Middle frontal gyrus (tissue), 1 donor: ENCODE data around the gene DCANP1.
A peak's percentile ranks its signal among the peaks of the same experiment; 100 is the strongest.

Source experiments
- DNase-seq: peaks from one replicate; pipeline ENCODE4 v3.0.0-alpha.2; 2015; ENCODE audit warnings: low spot score; ENCODE audit errors: extremely low spot score

DCANP1 gene

DNA sequence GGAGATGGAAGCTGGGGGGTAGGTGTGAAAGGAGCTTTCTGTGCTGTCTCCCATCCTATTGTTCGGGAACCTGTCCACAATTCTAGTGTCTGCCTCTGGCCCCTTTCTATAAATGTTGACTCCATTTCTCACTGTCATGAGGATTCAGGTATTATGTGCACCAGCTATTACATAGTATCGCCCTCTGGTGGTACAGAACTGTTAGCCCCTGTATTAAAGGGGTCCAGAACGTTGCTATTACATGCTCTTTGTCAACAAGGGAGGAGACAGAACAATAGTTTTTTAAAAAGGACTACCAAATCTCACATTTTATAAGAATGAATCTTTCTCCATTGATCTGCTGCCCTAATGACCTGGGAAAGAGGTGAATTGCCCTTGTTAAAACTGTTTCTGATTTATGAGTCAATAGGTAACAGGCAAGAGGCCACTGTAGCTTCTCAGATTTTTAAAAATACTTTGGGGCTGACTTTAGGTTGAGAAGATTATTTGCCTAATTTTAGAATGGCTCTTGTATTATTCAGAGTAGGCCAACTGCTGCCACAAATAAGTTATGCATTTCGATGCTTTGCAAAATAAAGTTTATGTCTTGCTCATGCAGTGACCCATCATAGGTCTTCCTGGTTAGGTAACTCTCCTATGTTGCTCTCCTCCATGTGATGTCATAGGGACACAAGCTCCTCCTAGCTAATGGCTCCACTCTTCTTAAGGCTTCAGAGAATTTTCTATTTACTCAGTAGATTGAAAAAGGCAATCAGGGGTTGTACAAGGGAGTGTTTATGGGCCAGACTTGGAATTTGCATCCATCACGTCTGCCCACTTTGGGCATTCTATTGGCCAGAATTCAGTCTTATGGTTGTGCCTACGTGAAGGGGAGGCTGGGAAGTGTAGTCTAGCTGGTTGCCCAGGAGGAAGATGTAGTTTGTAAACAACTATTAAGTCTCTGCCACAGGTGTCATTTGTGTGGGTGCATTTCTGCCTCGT, 20.8 kb downstream of the DCANP1 start:
- no peak for DNase-seq

- DNase-seq, result no peak
These were observed 21.5 kb downstream of the DCANP1 start for GRCh38 chr5:135425641-135426040.

DNA sequence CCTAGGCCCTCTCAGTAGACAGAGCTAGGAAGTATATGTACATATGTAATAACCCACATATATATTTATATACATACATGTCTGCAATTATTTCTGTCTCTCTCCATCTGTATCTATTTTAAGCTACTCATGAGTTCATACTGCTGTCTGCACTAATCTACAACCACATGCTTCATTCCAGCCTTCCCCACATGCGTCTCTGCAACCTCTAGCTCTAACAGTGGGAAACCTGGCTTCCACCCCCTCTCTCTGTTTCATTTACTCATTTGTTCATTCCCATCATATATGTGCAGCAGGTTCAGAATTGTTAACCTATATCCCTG, 23.3 kb downstream of the DCANP1 start:
- no peak for DNase-seq

DNA sequence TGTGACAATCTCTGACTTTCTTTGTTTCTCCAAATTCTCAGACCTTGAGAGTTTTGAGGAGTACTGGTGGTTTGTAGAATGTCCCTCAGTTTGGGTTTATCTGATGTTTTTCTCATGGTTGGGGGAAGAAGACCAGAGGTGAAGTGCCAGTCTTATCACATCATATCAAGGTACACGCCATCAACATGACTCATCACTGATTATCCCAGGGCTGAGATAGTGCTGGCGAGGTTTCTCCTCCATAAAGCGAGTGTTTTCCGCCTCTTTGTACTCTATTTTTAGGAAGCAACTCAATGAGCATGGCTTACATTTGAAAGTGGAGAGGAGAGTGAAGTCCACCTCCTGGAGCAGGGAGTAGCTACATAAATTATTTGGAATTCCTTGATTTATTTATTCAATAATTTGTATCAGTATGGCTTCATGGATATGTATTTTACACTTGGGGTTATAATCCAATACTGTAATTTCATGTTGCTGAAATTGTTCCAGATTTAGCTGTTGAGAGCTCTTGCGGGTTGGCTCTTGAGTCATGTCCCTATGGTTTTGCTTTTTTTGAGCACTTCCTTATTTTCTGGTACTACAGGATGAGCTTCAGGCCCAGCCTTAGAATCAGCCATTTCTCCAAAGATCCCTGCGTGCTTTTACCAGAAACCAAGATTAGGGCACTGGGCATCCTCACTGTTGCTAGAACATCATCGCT, 23.9 kb downstream of the DCANP1 start:
- DNase-seq, result no peak

- DNase-seq, result no peak
These were observed 24.7 kb downstream of the DCANP1 start for GRCh38 chr5:135422419-135422818.

DNA sequence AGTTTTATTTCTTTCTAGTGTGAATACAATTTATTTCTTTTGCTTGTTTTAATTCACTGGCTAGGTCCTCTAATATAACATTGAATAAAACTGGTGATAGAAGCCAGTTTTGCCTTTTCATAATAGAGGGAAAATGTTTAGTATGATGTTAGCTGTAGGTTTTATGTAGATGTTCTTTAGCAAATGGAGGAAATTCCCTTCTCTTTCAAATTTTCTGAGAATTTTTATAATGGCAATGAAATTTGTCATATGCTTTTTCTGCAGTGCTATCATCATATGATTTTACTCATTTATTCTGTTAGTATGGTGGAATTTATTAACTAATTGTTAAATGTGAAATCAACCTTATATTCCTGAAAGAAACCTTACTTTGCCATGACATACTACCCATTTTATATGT, 30.1 kb downstream of the DCANP1 start:
- DNase-seq, result no peak

DNA sequence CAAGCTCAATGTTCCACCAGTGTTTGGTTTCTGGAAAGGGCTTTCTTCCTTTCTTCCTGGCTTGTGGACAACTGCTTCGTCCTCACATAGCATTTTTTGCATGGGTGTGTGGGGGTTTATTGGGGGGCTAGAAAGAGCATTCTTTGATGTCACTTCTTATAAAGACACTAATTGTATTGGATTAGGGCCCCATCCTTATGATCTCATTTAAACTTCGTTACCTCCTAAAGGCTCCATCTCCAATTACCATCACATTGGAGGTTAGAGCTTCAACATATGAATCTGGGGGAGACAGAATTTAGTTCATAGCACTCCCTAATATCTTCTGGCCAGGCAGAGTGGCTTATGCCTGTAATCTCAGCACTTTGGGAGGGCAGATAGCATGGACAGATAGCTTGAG, 42.1 kb downstream of the DCANP1 start:
- DNase-seq, result no peak

- no peak for DNase-seq
These were observed 45.1 kb downstream of the DCANP1 start for GRCh38 chr5:135402031-135402430.

DNA sequence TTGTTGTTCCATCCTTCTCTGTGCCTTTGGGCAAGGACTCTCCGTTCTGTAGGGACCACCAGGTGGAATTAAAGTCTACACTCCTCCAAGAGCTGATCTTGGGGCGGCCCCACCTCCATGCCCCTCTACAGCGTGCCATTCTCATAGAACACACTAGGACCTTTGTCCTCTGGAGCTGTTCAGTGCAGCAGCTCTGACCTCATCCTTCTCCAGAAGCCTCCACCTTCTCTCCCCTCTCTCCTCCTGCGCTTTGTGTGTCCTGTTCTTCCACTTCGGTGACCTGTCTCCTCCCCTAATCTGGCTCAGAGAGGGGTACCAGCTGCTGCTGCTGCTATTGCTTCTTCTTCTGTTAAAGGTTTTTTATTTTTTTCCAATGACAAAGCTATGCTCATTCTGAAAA, 46.3 kb downstream of the DCANP1 start:
- no peak for DNase-seq

DNA sequence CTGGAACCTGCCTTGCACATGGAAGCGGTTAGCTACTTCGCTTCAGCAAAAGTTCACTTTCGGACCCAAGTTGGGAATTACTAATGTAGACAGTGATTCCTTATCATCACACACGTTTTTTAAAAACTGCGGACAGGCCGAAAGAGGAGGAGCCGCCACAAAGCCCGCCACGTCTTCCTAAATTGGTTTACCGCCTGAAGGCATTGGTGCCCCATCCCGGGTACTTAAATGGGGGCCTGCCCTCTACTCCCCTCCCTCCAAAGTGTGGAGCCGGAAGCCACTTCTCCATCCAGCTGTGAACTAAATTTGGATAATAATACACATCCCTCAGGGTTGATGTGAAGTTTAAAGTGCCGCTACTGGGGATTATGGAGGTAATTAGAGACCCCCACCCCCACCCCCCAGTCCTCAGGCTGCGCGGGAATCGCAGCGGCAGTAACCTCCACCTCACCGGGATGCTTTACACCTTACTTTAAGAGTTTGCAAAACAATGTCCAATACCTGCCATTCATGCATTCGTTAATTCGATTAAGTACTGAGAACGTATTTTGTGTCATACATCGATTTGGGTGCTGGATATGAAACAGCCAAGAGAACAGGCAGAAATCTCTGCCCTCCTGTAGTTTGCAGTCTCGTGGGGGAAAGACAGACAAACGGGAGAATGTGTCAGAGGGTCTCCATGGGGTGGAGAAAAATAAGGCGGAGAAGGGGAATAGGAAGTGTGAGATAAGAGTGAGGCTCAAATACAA, 47.2 kb downstream of the DCANP1 start:
- DNase-seq, result no peak

DNA sequence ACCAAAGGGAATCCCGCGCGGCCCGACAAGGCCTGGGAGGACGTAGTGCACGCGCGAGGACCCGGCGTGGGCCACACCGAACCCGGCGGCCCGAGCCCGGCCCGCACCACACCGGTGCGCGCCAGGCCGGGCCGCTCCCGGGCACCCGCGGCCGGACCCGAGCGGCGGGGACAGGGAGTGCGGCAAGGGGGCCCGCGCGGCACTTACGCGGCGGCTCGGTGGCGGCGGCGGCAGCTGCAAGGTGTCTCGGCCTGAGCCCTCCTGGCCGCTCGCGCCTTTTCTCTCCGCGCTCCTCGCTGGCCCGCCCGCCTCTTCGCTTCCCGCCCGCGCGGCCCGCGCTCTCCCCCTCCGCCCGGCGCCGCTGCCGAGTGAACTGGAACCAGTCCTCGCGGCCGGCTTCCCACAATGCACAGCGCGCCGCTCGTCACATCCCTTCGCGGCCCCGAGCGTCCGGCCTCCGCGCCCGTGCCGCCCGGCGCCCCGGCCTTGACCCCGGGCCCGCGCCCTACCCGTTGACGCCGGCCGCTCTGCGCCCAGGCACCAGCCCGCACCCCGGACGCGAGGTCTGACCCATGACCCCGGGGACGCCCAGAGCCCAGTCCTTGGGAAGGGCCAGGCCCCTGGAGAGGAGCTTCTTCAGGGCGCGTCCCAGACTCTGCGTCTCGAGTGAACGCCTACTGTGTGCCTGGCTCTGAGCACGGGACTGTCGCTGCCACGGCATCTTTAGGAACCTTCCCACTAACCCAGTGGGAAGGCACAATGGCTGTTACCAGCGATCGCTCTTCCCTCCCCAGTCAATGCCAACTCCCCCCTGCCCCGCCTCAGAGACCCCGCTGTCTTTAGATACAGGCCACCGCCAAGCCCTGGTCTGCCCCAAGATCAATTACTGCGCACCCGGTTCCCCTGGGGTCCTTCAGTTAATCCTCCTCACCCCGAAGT, 48.0 kb downstream of the DCANP1 start, which contains the start of gene MACROH2A1:
TSS of gene MACROH2A1 (minus strand) at position 377 of the 939 bp plus-strand sequence. CDS start 10,138 bp downstream, outside the sequence.
- peak; percentile 83 for DNase-seq

DNA sequence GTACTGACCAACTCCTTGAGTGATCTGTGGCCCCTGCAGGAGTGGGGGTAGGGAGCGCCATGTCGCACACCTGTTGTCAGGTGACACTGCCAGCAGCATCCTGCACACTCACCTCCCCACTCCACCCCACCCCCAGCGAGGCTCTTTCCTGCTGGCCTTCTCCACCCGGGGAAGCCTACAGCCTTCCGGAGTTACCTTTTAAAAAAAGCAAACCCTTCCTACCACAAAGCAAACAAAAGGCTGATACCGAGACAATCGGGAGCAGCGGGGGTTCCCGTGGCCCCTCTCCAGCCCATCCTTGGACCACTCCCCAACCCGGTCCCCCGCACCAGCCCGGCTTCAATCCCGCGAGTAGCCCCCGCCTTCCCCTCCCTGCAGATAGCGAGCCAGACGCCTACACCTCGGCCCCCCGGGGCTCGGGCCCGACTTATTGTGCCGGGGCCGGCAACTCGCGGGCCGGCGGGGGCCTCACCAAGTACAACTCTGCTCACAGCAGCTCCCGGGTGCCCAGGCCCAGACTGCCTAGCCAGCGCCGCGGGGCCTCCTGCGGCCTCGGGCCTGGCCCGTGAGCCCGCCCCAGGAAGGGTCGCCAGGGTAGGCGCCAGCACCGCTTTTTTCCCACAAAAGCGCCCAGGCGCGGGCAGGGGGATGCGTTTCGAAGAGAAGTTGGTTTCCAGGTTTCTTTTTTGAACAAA, 48.8 kb downstream of the DCANP1 start:
- DNase-seq, result no peak

DNA sequence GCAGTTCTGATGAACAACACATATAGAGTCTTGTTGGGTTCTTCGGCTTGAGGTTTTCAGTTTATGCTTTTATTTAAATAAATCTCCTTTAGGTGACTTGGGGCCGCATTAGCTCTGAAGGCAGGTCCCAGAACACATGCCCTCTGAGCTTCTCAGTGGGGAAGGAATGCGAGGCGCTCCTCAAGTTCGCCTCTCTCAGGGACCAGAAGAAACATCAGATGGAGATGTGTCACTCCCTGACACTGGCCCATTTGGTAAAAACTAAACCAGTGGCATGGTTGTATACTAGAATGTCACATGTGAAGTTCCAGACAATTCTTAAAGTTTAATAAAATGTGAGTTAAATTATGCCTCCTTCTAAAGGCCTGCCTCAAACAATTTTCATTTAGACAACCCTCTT, 50.1 kb downstream of the DCANP1 start:
- DNase-seq, result no peak

DNA sequence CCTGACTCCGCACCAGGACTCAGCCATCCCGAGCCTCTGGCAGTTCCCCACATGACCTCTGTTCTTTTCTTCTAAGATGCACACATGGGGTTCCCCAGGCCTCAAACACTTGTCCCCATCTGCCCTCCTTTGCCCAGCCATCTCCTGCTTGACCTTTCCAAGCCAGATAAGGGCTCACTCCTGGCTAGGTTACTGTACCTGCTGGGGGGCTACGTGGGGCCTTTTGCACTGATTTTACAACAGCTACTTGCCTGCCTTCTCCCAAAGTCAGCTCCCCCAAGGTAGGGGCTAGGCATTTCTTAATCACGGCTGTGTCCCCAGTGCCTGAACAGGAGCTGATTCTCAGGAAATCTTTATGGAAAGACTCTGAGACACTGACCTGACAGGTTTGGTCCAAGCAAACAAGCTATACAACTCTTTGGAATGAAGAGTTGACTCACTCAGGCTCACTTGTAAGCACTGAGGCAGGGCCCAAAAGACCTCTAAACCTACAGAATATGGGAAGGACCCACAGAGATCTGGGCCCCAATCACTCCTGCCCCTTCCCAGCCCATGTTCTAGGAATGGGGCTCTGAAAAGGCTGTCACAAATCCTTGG, 50.6 kb downstream of the DCANP1 start:
- DNase-seq, result no peak

DNA sequence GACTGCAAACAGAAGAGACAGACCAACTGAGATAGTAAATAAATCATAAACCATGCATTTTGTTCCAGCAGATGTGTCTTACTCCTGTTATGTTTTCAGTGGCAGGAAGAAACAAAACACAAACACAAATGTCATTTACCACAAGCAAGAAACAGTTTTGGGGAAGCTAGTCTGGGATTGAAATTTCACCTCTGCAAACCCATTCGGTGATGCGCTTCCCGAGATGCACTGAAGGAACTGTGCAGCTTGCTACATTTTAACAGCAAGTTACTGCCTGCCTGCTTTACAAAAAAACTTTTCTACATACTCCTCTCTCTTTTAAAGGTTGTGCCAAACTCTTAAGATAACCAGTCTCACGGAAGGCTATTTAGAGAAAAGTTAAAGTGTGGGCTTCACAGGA, 51.3 kb downstream of the DCANP1 start:
- no peak for DNase-seq

DNA sequence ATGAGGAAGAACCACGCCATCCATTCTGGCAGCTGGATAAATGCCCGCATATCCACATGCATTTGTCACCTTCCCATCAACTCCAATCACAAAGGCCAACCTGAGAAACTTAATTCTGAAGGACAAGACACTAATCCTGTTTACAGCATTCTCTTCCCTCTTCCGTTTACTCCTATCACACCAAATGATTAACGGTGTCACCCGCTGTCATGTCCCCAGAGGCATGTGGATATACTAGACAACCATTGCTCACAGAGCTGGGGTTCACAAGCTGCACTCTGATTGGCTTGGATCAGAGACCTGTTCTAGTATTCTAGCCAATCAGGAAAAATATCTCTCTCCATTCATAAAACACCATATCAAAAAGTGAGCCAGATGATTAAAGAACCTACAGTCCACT, 51.7 kb downstream of the DCANP1 start:
- no peak for DNase-seq
